H1 (cell line): ENCODE results near the gene ATP7B. TPM values are rescaled to one million over a fixed set of nuclear protein-coding genes. Genes with fewer than 3 reads are reported as not detected.

Experiments used
- CTCF ChIA-PET: fragments of 300-600 bp; sonication (Branson Sonifier 250); formaldehyde crosslinking; loops from one replicate; lab custom pipeline; 2021; ENCODE audit not compliant: partially characterized antibody; lab: Charles Lee
- POLR2A ChIA-PET: fragments of 300-600 bp; sonication (Branson Sonifier 250); formaldehyde crosslinking; loops from one replicate; lab custom pipeline; 2021; ENCODE audit warnings: inconsistent platforms; ENCODE audit not compliant: partially characterized antibody; lab: Charles Lee
- DNase-seq, 2 experiments: peaks; one replicate each; pipeline versions ENCODE4 v3.0.0 to v3.0.0-alpha.2; 2010 to 2022; ENCODE audit warnings: low spot score in 2 of 2, low read depth in 1 of 2, mixed read lengths in 1 of 2
- FAIRE-seq: peaks from 2 replicates; lab custom pipeline; 2011; peaks lifted over from hg19 to GRCh38; lab: Jason Lieb, UNC
- H2AFZ ChIP-seq: 2 replicates; pipeline ENCODE4 v1.8.1; 2012; ENCODE audit warnings: low read length, inconsistent platforms
- H2AK5ac ChIP-seq: 2 replicates; pipeline ENCODE4 v1.6.1; 2013; ENCODE audit warnings: low read depth, low read length
- H2BK120ac ChIP-seq: replicated peaks from 2 replicates; pipeline ENCODE3; 2013; ENCODE audit warnings: low read depth, low read length, inconsistent platforms
- H2BK12ac ChIP-seq: 2 replicates; pipeline ENCODE4 v1.6.1; 2013; ENCODE audit warnings: low read depth, low read length
- H2BK15ac ChIP-seq: 2 replicates; pipeline ENCODE4 v1.6.1; 2013; ENCODE audit warnings: low read length
- H2BK20ac ChIP-seq: 2 replicates; pipeline ENCODE4 v1.6.1; 2013; ENCODE audit warnings: low read length
- H2BK5ac ChIP-seq: 2 replicates; pipeline ENCODE4 v1.6.1; 2013; ENCODE audit warnings: low read depth, low read length
- H3K14ac ChIP-seq: 2 replicates; pipeline ENCODE4 v1.6.1; 2013; ENCODE audit warnings: inconsistent platforms; ENCODE audit not compliant: insufficient read length
- H3K18ac ChIP-seq: 2 replicates; pipeline ENCODE4 v1.6.1; 2013; ENCODE audit warnings: low read length; ENCODE audit errors: extremely low read depth
- H3K23ac ChIP-seq: 2 replicates; pipeline ENCODE4 v1.6.1; 2013; ENCODE audit warnings: inconsistent platforms; ENCODE audit not compliant: insufficient read length
- H3K23me2 ChIP-seq: 2 replicates; pipeline ENCODE4 v1.6.1; 2013; ENCODE audit warnings: low read depth, low read length
- H3K27ac ChIP-seq: 2 replicates; pipeline ENCODE4 v1.6.1; 2011; ENCODE audit warnings: low read depth, low read length, inconsistent platforms
- H3K27me3 ChIP-seq, 4 experiments: replicated peaks in 1 of 4; 1 replicate in 1 of 4; 2 replicates in 3 of 4; pipeline versions ENCODE4 v1.6.1 to v1.8.1; 2011 to 2013; ENCODE audit warnings: low read length in 3 of 4, mild to moderate bottlenecking in 3 of 4, inconsistent platforms in 2 of 4, mixed read lengths in 2 of 4, moderate library complexity in 1 of 4; ENCODE audit not compliant: control insufficient read depth in 3 of 4, insufficient read depth in 3 of 4; ENCODE audit errors: extremely low read depth in 1 of 4
- H3K36me3 ChIP-seq, 4 experiments: 2 replicates each; pipeline versions ENCODE4 v1.6.1 to v1.8.1; 2011 to 2013; ENCODE audit warnings: mild to moderate bottlenecking in 4 of 4, low read length in 3 of 4, moderate library complexity in 2 of 4, control low read depth in 1 of 4, inconsistent platforms in 1 of 4; ENCODE audit not compliant: insufficient read depth in 4 of 4, control insufficient read depth in 2 of 4
- H3K4ac ChIP-seq: replicated peaks from 2 replicates; pipeline ENCODE3; 2013; ENCODE audit warnings: low read length, low read depth, mixed read lengths, inconsistent platforms; ENCODE audit not compliant: insufficient read length
- H3K4me1 ChIP-seq, 4 experiments: replicated peaks in 1 of 4; 1 replicate in 1 of 4; 2 replicates in 3 of 4; pipeline versions ENCODE4 v1.6.1 to v1.8.1; 2011 to 2013; ENCODE audit warnings: low read length in 3 of 4, inconsistent platforms in 2 of 4, mixed read lengths in 1 of 4; ENCODE audit not compliant: insufficient read depth in 4 of 4, control insufficient read depth in 3 of 4
- H3K4me2 ChIP-seq, 2 experiments: 2 replicates each; pipeline versions ENCODE4 v1.6.1 to v1.8.1; 2011 to 2013; ENCODE audit warnings: low read depth in 2 of 2, low read length in 2 of 2, control low read depth in 1 of 2, inconsistent platforms in 1 of 2, mild to moderate bottlenecking in 1 of 2; ENCODE audit not compliant: insufficient read depth in 1 of 2
- H3K4me3 ChIP-seq, 4 experiments: fragments of 200-600, 300-600 bp in 1 of 4; sonication (generic), shearing (Covaris generic), sonication (Bioruptor Twin) in 1 of 4; 2 replicates each; pipeline versions ENCODE4 v1.5.1 to v1.8.1; 2011 to 2016; ENCODE audit warnings: low read length in 4 of 4, low read depth in 3 of 4, control low read depth in 2 of 4, inconsistent platforms in 2 of 4, mild to moderate bottlenecking in 2 of 4, mixed read lengths in 1 of 4, moderate library complexity in 1 of 4; ENCODE audit not compliant: insufficient read depth in 2 of 4; ENCODE audit errors: extremely low read depth in 1 of 4
- H3K56ac ChIP-seq: replicated peaks from 2 replicates; pipeline ENCODE3; 2013; ENCODE audit warnings: low read depth, mild to moderate bottlenecking, mixed read lengths, low read length, inconsistent platforms; ENCODE audit not compliant: insufficient read length
- H3K79me1 ChIP-seq: 2 replicates; pipeline ENCODE4 v1.6.1; 2013; ENCODE audit warnings: low read depth, low read length, control low read depth
- H3K79me2 ChIP-seq, 2 experiments: 2 replicates each; pipeline versions ENCODE4 v1.6.1 to v1.8.1; 2012 to 2013; ENCODE audit warnings: low read length in 2 of 2, mild to moderate bottlenecking in 2 of 2, inconsistent platforms in 1 of 2; ENCODE audit not compliant: insufficient read depth in 2 of 2, control insufficient read depth in 1 of 2
- H3K9ac ChIP-seq, 4 experiments: replicated peaks in 1 of 4; 1 replicate in 1 of 4; 2 replicates in 3 of 4; pipeline versions ENCODE4 v1.6.1 to v1.8.1; 2011 to 2013; ENCODE audit warnings: low read depth in 3 of 4, low read length in 3 of 4, control low read depth in 2 of 4, mild to moderate bottlenecking in 2 of 4, moderate library complexity in 2 of 4, inconsistent platforms in 1 of 4; ENCODE audit errors: extremely low read depth in 1 of 4
- H3K9me3 ChIP-seq, 2 experiments: 2 replicates each; pipeline versions ENCODE4 v1.6.1 to v1.8.1; 2012 to 2013; ENCODE audit warnings: mild to moderate bottlenecking in 2 of 2, moderate library complexity in 2 of 2, control low read depth in 1 of 2, inconsistent platforms in 1 of 2, low read depth in 1 of 2, low read length in 1 of 2, mixed read lengths in 1 of 2; ENCODE audit not compliant: insufficient read depth in 2 of 2
- H4K20me1 ChIP-seq, 2 experiments: replicated peaks in 1 of 2; 2 replicates each; pipeline versions ENCODE3 to v1.8.1; 2011 to 2013; ENCODE audit warnings: inconsistent platforms in 2 of 2, low read length in 2 of 2, mild to moderate bottlenecking in 1 of 2; ENCODE audit not compliant: insufficient read depth in 2 of 2, control insufficient read depth in 1 of 2
- H4K5ac ChIP-seq: 2 replicates; pipeline ENCODE4 v1.6.1; 2013; ENCODE audit warnings: low read length, low read depth, mixed read lengths, inconsistent platforms; ENCODE audit not compliant: insufficient read length
- H4K8ac ChIP-seq: 2 replicates; pipeline ENCODE4 v1.8.0; 2013; ENCODE audit warnings: mild to moderate bottlenecking, moderate library complexity, low read length, inconsistent platforms; ENCODE audit not compliant: insufficient read depth; ENCODE audit errors: extremely low read depth
- H4K91ac ChIP-seq: replicated peaks from 2 replicates; pipeline ENCODE3; 2013; ENCODE audit warnings: low read length, mixed read lengths, inconsistent platforms; ENCODE audit not compliant: insufficient read length
- BACH1 ChIP-seq: IDR thresholded peaks from 2 replicates; pipeline ENCODE4 v1.6.1; 2012; ENCODE audit warnings: low read length, improper control_type of control experiment
- BCL11A ChIP-seq, 2 experiments: IDR thresholded peaks; one replicate each; pipeline ENCODE4 v1.6.1; 2011; ENCODE audit warnings: low read depth in 2 of 2, low read length in 2 of 2, mild to moderate bottlenecking in 2 of 2
- BRCA1 ChIP-seq: IDR thresholded peaks from 2 replicates; pipeline ENCODE4 v1.6.1; 2012; ENCODE audit warnings: low read depth, low read length, improper control_type of control experiment
- CHD1 ChIP-seq: IDR thresholded peaks from 2 replicates; pipeline ENCODE4 v1.6.1; 2012; ENCODE audit warnings: low read depth, low read length, improper control_type of control experiment
- CHD2 ChIP-seq: IDR thresholded peaks from 2 replicates; pipeline ENCODE4 v1.6.1; 2012; ENCODE audit warnings: low read length, improper control_type of control experiment
- CTBP2 ChIP-seq: IDR thresholded peaks from 2 replicates; pipeline ENCODE4 v1.7.0; 2011; ENCODE audit warnings: borderline replicate concordance, mild to moderate bottlenecking, moderate library complexity, mixed read lengths, low read length; ENCODE audit not compliant: insufficient read depth, insufficient read length
- KDM4A ChIP-seq: IDR thresholded peaks from one replicate; pipeline ENCODE4 v1.7.1; 2012; ENCODE audit warnings: low read depth, mild to moderate bottlenecking, moderate library complexity, low read length, inconsistent platforms; ENCODE audit not compliant: severe bottlenecking
- KDM5A ChIP-seq: fragments of 200-600 bp; IDR thresholded peaks from 2 replicates; pipeline ENCODE4 v1.7.1; 2012; ENCODE audit warnings: mild to moderate bottlenecking, low read length, inconsistent platforms, mixed read lengths
- MAFK ChIP-seq: IDR thresholded peaks from 2 replicates; pipeline ENCODE4 v1.6.1; 2012; ENCODE audit warnings: low read depth, mild to moderate bottlenecking, improper control_type of control experiment, low read length
- MAX ChIP-seq: IDR thresholded peaks from 2 replicates; pipeline ENCODE4 v1.6.1; 2012; ENCODE audit warnings: inconsistent platforms
- NRF1 ChIP-seq: IDR thresholded peaks from 2 replicates; pipeline ENCODE4 v1.6.1; 2011; ENCODE audit warnings: mild to moderate bottlenecking, low read depth, low read length, improper control_type of control experiment
- TBP ChIP-seq: IDR thresholded peaks from 2 replicates; pipeline ENCODE4 v1.6.1; 2011; ENCODE audit warnings: low read depth, low read length, improper control_type of control experiment
- USF2 ChIP-seq: IDR thresholded peaks from 2 replicates; pipeline ENCODE4 v1.6.1; 2011; ENCODE audit warnings: low read length, improper control_type of control experiment
- WGBS, 2 experiments: shearing (Covaris generic) in 1 of 2; methylation state at CpG; one replicate each; pipeline versions ENCODE4 v1.1.6 to v1.1.7; 2013 to 2015; ENCODE audit warnings: low lambda C conversion rate in 2 of 2, mixed read lengths in 2 of 2, inconsistent platforms in 1 of 2, low coverage in 1 of 2, missing lambda C conversion rate in 1 of 2; ENCODE audit not compliant: insufficient replicate concordance in 2 of 2, insufficient coverage in 1 of 2, insufficient read length in 1 of 2; ENCODE audit errors: extremely low coverage in 1 of 2, missing lambda C conversion rate in 1 of 2; 5-methylcytosine and 5-hydroxymethylcytosine counted together
- polyA plus RNA-seq, 7 experiments: library from polyadenylated mRNA; depleted of rRNA in 3 of 7; stranded (reverse) in 5 of 7; unstranded in 2 of 7; fragments of >200 nt in 5 of 7; fragments of 200-250 nt in 2 of 7; gene quantifications; 1 replicate in 5 of 7; 2 replicates in 1 of 7; 4 replicates in 1 of 7; pipeline versions ENCODE4 v1.2.1 to v1.2.3, GENCODE V29; 2011 to 2013; ENCODE audit warnings: missing spikeins in 2 of 7, mixed read lengths in 2 of 7
- total RNA-seq: library from RNA; stranded (reverse); fragmentation: NEBNext Ultra II Directional; extraction: Animal tissue kit (Norgen Biotek cat#: 25700); gene quantifications from 2 replicates; pipeline ENCODE4 v1.2.1, GENCODE V29; 2021

Gene ATP7B
- total and polyA plus RNA-seq, 2 of the 8 experiments (the other 6 are each of a cell fraction or from before 2014, with no cell fraction given): 4.1 to 9.2 TPM

GRCh38 chr13:52027832-52028231, 16.6 kb upstream of the ATP7B start:
- Histone ChIP-seq H4K91ac (no peak overlapping the region), H3K27me3 (no peaks in the 10 kb centered on the region), H3K56ac (no peak overlapping the region), H4K8ac (no peak overlapping the region), H2AK5ac (no peak overlapping the region), H3K4me2 (no peak overlapping the region), H3K4ac (no peak overlapping the region), H3K36me3 (peaks cover 3 to 60% (median 33%) of the 10 kb centered on the region in 4 experiments; a peak in 7 of 8 replicates), H2BK5ac (no peak overlapping the region), H2BK12ac (no peak overlapping the region), H2AFZ (no peak overlapping the region), H4K20me1 (no peaks in the 10 kb centered on the region), H3K4me1 (no peaks in the 10 kb centered on the region), H3K79me2 (peaks cover 0 to 12% of the 10 kb centered on the region in 2 experiments; a peak in 2 of 4 replicates), H2BK120ac (no peak overlapping the region), H3K4me3 (no peak overlapping the region), H3K18ac (no peak overlapping the region), H3K27ac (no peak overlapping the region), H3K9me3 (peaks cover 12 to 14% of the 10 kb centered on the region in 2 experiments; a peak in 2 of 4 replicates), H2BK15ac (no peak overlapping the region), H3K9ac (no peak overlapping the region), H2BK20ac (no peak overlapping the region), H3K79me1 (no peaks in the 10 kb centered on the region), H3K23ac (no peak overlapping the region), H4K5ac (no peak overlapping the region), H3K23me2 (no peaks in the 10 kb centered on the region), H3K14ac (no peak overlapping the region)
- ChIA-PET CTCF (interaction anchor here (0.6 to 2.4 kb wide), 4 partner anchors 15 to 725 kb away, joined by 3 to 7 read pairs (median 6); partner anchors contain the start of gene ALG11), POLR2A (interaction anchor here (1.7 kb wide), 1 partner anchor 29 kb away, joined by 4 read pairs; no protein-coding TSS in a partner anchor)
- DNase-seq (no peak), FAIRE-seq (no peak)
- TF ChIP-seq BCL11A (IDR thresholded peaks at IDR 0.05; ENCODE audit: low read depth in 2 of 2, low read length in 2 of 2) (no peak), CTBP2 (no peak), CHD2 (no peak), TBP (no peak), KDM5A (no peak), KDM4A (no peak), BRCA1 (no peak), NRF1 (no peak), MAX (no peak), CHD1 (no peak), MAFK (no peak), BACH1 (no peak), USF2 (no peak)
- WGBS, 2 experiments: 100% methylated on average over 1 of the region's 1 CpG; no CpG with 5 or more reads in 1 of the 2 experiments
